ENCODE measurements around the gene TANGO6.
"Not testable (repeated sequence)": the region's sequence is repeated elsewhere in the genome, so short reads cannot be mapped to it uniquely, and the experiment has no call there.

The TANGO6 gene

DNA sequence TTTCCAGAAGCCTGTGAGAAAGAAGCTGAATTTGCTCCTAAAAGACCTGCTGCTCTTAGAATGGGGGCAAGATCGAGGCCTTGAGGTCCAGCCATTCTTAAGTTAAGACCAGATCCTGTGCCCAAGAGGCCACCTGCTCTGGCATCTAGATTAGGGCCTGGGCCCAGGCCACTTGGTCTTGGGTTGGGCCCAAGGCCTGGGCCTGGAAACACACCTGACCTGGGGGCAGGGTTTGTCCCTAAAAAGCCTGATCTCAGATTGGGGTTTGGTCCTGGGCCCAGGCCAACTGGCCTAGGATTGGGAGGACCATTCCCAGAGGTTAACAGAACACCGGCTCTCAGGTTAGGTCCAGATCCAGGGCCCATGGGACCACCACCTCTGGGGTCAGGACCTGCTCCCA is 276.2 kb downstream of the TANGO6 start:
- in situ Hi-C loops (cut with MboI; ENCODE audit: low sequenced_read_pairs, unreplicated experiment): loop anchor here (10.0 to 25.0 kb wide), 2 partner anchors 257 to 415 kb away; no protein-coding TSS in a partner anchor
- no peak for DNase-seq (ENCODE audit: low spot score)

DNA sequence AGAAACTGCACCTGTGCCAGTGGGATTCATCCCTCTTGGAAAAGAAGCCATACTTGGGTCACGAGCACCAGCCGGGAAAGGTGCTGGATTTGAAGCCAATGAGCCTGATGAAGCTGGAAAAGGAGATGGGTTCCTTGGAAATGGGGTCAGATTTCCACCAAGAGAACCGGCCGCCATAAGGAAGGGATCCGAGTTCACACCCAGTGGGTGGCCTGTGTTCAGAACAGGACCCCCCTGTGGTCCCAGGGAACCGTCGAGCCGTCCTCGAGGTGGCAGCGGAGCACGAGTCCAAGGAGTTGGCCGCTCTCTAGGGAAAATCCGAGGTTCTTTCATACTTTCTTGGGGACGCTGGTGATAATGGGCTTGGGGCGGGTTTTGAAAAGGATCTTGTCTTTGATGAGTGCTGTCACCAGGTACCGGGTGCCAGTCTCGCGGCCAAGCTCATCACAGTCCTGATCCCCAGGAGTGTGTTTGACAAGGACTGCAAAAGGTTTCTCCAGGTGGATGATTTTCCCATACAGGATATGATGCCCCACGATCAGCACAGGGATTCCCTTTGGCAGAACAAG is 276.8 kb downstream of the TANGO6 start:
- no peak for TF ChIP-seq CTCF (IDR thresholded peaks at IDR 0.05; ENCODE audit: borderline replicate concordance, control extremely low read depth, extremely low read depth, insufficient read depth, missing control alignments)
- no peak for DNase-seq (ENCODE audit: low spot score)
- in situ Hi-C loops (cut with MboI; ENCODE audit: low sequenced_read_pairs, unreplicated experiment): loop anchor here (25.0 kb wide), 1 partner anchor 258 kb away; no protein-coding TSS in a partner anchor

More for the DNA sequence above, 276.2 kb downstream of the TANGO6 start:
- no peak for TF ChIP-seq CTCF (IDR thresholded peaks at IDR 0.05; ENCODE audit: borderline replicate concordance, control extremely low read depth, extremely low read depth, insufficient read depth, missing control alignments)

GRCh38 chr16:69123910-69124309 is 280.6 kb downstream of the TANGO6 start:
- peak; percentile 52 for TF ChIP-seq CTCF (IDR thresholded peaks at IDR 0.05; ENCODE audit: borderline replicate concordance, control extremely low read depth, extremely low read depth, insufficient read depth, missing control alignments)
- in situ Hi-C loops (cut with MboI; ENCODE audit: low sequenced_read_pairs, unreplicated experiment): loop anchor here (25.0 kb wide), 1 partner anchor 262 kb away; no protein-coding TSS in a partner anchor
- peak; percentile 69 for DNase-seq (ENCODE audit: low spot score)

- in situ Hi-C loops (cut with MboI; ENCODE audit: low sequenced_read_pairs, unreplicated experiment): loop anchor here (25.0 kb wide), 1 partner anchor 262 kb away; no protein-coding TSS in a partner anchor
- DNase-seq (ENCODE audit: low spot score): not testable (repeated sequence)
These were observed 281.1 kb downstream of the TANGO6 start for GRCh38 chr16:69124406-69124805.

DNA sequence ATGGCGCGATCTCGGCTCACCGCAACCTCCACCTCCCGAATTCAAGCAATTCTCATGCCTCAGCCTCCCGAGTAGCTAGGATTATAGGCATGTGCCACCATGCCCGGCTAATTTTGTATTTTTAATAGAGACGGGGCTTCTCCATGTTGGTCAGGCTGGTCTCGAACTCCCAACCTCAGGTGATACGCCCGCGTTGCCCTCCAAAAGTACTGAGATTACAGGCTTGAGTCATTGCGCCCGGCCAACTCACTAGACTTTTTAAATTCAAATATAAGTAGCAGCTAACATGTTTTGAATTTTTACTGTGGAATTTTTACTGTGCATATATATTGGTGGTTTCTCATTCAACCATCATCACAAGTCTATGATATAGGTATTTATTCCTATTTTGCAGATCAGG is 281.6 kb downstream of the TANGO6 start:
- not testable (repeated sequence) for DNase-seq (ENCODE audit: low spot score)
- in situ Hi-C loops (cut with MboI; ENCODE audit: low sequenced_read_pairs, unreplicated experiment): loop anchor here (25.0 kb wide), 1 partner anchor 263 kb away; no protein-coding TSS in a partner anchor

DNA sequence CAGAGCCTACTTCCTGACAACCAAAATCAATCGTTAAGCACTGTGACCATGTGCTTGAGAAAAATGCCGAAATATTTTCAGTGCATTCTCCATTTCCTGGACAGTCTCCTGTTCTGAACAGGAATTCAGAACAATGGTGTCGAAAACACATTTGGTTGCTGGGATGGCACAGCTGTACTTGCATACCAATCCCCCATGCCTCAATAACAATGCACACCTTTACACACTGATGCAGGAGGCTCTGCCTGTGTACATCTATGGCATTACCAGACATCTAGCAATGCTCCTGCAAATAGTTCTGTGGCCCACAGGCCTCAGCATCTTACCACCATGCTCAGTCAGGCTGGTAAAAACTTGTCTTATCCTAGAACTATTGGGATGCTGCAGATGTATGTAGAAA is 282.9 kb downstream of the TANGO6 start:
- TF ChIP-seq CTCF (IDR thresholded peaks at IDR 0.05; ENCODE audit: borderline replicate concordance, control extremely low read depth, extremely low read depth, insufficient read depth, missing control alignments): no peak
- in situ Hi-C loops (cut with MboI; ENCODE audit: low sequenced_read_pairs, unreplicated experiment): no loop called here
- DNase-seq (ENCODE audit: low spot score): no peak

DNA sequence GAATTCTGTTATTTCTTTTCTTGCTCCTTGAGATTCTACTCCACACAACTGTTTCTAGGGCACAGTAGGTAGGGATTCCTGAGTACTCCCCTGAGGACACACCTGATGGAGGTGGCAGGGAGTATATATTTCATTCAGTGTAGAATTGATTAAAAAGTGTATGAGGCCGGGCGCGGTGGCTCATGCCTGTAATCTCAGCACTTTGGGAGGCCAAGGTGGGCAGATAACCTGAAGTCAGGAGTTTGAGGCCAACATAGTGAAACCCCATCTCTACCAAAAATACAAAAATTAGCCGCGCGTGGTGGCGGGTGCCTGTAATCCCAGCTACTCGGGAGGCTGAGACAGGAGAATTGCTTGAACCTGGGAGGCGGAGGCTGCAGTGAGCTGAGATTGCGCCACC is 283.5 kb downstream of the TANGO6 start:
- DNase-seq (ENCODE audit: low spot score); in situ Hi-C loops (cut with MboI; ENCODE audit: low sequenced_read_pairs, unreplicated experiment): not testable (repeated sequence)

DNA sequence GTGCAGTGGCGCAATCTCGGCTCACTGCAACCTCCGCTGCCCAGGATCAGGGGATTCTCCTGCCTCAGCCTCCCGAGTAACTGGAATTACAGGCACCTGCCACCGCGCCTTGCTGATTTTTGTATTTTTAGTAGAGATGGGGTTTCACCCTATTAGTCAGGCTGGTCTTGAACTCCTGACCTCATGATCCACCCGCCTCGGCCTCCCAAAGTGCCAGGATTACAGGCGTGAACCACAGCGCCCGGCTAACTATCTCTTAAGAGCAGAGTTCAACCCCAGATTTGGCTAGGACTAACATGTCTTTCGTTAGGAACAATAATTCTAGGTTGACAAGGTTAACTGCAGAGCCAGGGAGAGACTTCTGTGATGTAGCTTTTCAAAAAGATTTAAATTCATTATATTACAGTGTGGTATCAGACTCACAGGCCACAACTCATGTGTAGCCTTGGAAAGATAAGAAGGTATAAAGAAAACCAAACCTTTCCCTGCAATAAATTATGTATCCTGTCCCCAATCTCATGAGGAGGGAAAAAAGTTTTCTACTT is 284.7 kb downstream of the TANGO6 start:
- in situ Hi-C loops (cut with MboI; ENCODE audit: low sequenced_read_pairs, unreplicated experiment): no loop called here
- no peak for TF ChIP-seq CTCF (IDR thresholded peaks at IDR 0.05; ENCODE audit: borderline replicate concordance, control extremely low read depth, extremely low read depth, insufficient read depth, missing control alignments)

More for the DNA sequence above, 284.7 kb downstream of the TANGO6 start:
- no peak for DNase-seq (ENCODE audit: low spot score)

Measured in GM13976 (cell line).